ENCODE measurements around the gene P2RX6. TPM values are rescaled to one million over a fixed set of nuclear protein-coding genes. Genes with fewer than 3 reads are reported as not detected.

The P2RX6 gene
- total RNA-seq, 2 experiments from 2014 or later = 0.14 to 0.69 TPM

DNA sequence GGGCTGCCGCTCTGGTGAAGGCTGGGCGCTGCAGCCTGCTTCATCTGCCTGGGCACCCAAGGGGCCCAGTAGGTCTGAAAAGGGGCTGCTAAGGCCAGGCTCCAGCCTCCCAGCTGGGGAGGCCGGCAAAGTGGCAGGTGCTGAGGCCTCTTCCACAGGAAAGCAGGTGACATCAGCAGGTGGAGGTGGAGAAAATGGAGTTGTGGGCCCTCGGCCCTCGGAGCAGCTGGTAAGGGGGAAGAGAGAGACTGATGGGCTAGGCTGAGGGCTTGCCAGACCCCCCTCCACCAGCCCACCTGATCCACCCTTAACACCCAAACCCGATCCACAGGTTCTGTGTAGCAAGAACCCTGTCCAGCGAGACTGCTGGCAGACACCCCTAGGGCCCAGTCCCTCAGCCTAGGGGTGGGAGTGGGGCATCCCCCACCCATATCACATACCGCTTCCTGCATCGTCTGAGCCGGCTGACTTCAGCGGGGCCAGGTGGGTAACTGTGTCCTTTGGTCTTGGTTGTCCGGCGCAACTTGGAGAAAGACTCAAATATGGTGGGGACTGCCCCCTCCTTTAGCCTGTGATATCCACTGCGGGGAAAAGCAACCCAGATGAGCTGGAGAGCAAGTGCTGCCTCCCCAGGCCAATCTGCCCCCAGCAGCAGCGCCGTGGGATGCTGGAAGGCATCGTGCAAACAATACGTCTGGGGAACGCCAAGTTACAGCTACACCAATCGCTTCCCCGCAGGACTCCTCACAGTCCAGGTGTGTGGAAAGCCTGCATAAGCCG is 14.6 kb upstream of the P2RX6 start:
- ATAC-seq (ENCODE audit: poor library complexity) = no peak
- Mint-ChIP-seq H3K27ac (peak overlapping the region; percentile 97), H3K9me3 (no peaks in the 10 kb centered on the region), H3K27me3 (no peaks in the 10 kb centered on the region), H3K4me3 (peak overlapping the region; percentile 74), H3K4me1 (ENCODE audit: low read depth) (peaks cover 46% of the 10 kb centered on the region), H3K36me3 (ENCODE audit: low read depth) (peaks cover 37% of the 10 kb centered on the region)
- ChIA-PET POLR2A (interaction anchor here (2.1 to 3.6 kb wide), 4 partner anchors 12 to 629 kb away, joined by 11 to 25 read pairs (median 18); partner anchors contain the start of genes CRKL, LZTR1 and YDJC), CTCF (interaction anchor here (1.5 kb wide), 1 partner anchor 21 kb away, joined by 3 read pairs; no protein-coding TSS in a partner anchor)
- intact Hi-C loops (cut with DNase I, micrococcal nuclease) = loop anchor here in 1 of 2 experiments (5.0 kb wide), 4 partner anchors 143 to 883 kb away; partner anchors contain the start of genes PI4KA, RANBP1, SDF2L1 and SNAP29
- Histone ChIP-seq H3K9me3 (ENCODE audit: control insufficient read depth in 1 of 2, insufficient read depth in 1 of 2, low read length in 2 of 2) (no peaks in the 10 kb centered on the region), H3K4me3 (ENCODE audit: low read length) (peak overlapping the region; percentile 82), H3K4me1 (ENCODE audit: insufficient read depth, low read length) (peaks cover 54% of the 10 kb centered on the region), H3K27ac (ENCODE audit: low read depth in 1 of 2, low read length in 2 of 2) (peak overlapping the region; percentile 96 to 100), H3K27me3 (ENCODE audit: control insufficient read depth in 1 of 2, insufficient read depth in 2 of 2, low read length in 2 of 2) (no peaks in the 10 kb centered on the region), H3K36me3 (ENCODE audit: insufficient read depth, low read length) (peaks cover 43% of the 10 kb centered on the region)
- TF ChIP-seq, protein P1, sequence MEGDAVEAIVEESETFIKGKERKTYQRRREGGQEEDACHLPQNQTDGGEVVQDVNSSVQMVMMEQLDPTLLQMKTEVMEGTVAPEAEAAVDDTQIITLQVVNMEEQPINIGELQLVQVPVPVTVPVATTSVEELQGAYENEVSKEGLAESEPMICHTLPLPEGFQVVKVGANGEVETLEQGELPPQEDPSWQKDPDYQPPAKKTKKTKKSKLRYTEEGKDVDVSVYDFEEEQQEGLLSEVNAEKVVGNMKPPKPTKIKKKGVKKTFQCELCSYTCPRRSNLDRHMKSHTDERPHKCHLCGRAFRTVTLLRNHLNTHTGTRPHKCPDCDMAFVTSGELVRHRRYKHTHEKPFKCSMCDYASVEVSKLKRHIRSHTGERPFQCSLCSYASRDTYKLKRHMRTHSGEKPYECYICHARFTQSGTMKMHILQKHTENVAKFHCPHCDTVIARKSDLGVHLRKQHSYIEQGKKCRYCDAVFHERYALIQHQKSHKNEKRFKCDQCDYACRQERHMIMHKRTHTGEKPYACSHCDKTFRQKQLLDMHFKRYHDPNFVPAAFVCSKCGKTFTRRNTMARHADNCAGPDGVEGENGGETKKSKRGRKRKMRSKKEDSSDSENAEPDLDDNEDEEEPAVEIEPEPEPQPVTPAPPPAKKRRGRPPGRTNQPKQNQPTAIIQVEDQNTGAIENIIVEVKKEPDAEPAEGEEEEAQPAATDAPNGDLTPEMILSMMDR (IDR thresholded peaks at IDR 0.05) = no peak
- peak in 1 of 14 experiments; percentile 40 for DNase-seq

DNA sequence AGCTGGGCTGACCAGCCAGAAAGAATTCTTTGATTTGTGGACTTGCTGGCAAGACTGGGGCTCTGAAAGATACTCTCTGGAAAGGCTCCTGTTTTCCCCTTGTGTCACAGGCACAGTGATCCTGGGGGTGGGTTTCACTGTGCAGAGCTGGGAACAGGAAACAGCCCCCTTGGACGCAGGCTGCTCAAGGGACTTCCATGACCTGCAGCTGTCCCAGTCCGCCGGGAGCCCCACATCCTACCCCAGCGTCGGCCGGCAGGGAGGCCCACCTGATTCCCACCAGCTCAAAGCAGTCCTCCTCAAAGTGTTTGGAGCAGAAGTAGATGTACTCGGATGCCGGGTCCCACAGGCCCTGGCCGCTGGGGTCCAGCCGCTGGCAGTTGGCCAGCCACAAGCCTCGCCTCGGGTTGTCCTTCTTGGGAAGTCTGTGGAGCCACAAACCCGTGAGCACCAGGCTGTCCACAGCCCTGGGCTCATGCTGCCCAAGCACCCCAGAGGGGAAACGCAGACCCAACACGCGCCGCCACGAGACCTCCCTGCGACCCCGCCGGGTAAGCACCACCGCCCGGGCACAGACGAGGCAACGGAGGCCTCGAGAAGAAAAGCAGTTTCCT is 13.9 kb upstream of the P2RX6 start:
- H3K9me3 ChIP-seq (ENCODE audit: control insufficient read depth in 1 of 2, insufficient read depth in 1 of 2, low read length in 2 of 2) = no peaks in the 10 kb centered on the region
- H3K27ac ChIP-seq (ENCODE audit: low read depth in 1 of 2, low read length in 2 of 2) = peak overlapping the region; percentile 96 to 100
- H3K4me3 Mint-ChIP-seq = peak overlapping the region; percentile 93
- H3K36me3 ChIP-seq (ENCODE audit: insufficient read depth, low read length) = peaks cover 37% of the 10 kb centered on the region
- no peaks in the 10 kb centered on the region for H3K27me3 Mint-ChIP-seq
- POLR2A ChIA-PET = interaction anchor here (1.6 to 3.6 kb wide), 5 partner anchors 11 to 628 kb away, joined by 4 to 25 read pairs (median 15); partner anchors contain the start of genes CRKL, LZTR1 and YDJC
- TF ChIP-seq, protein P1 (IDR thresholded peaks at IDR 0.05) = no peak
- no peaks in the 10 kb centered on the region for H3K9me3 Mint-ChIP-seq
- H3K4me3 ChIP-seq (ENCODE audit: low read length) = peak overlapping the region; percentile 82
- CTCF ChIA-PET = interaction anchor here (1.5 kb wide), 1 partner anchor 20 kb away, joined by 3 read pairs; no protein-coding TSS in a partner anchor
- H3K27ac Mint-ChIP-seq = peak overlapping the region; percentile 97
- H3K4me1 ChIP-seq (ENCODE audit: insufficient read depth, low read length) = peaks cover 54% of the 10 kb centered on the region
- intact Hi-C loops (cut with DNase I, micrococcal nuclease) = loop anchor here in 1 of 2 experiments (1.0 to 5.0 kb wide), 5 partner anchors 84 to 884 kb away; partner anchors contain the start of genes CRKL, PI4KA, RANBP1 and SDF2L1
- ATAC-seq (ENCODE audit: poor library complexity) (no peak), DNase-seq (peak in 1 of 14 experiments; percentile 4)
- peaks cover 31% of the 10 kb centered on the region for H3K36me3 Mint-ChIP-seq (ENCODE audit: low read depth)
- H3K4me1 Mint-ChIP-seq (ENCODE audit: low read depth) = peaks cover 46% of the 10 kb centered on the region
- no peaks in the 10 kb centered on the region for H3K27me3 ChIP-seq (ENCODE audit: control insufficient read depth in 1 of 2, insufficient read depth in 2 of 2, low read length in 2 of 2)
